AG09309 (cell line): ENCODE data around the gene XIRP2.

Experiments
- DNase-seq: peaks from one replicate; pipeline ENCODE4 v3.0.0-alpha.2; 2010; ENCODE audit warnings: low read depth
- H3K4me3 ChIP-seq: 2 replicates; pipeline ENCODE4 v1.5.1; 2011; ENCODE audit warnings: mild to moderate bottlenecking, low read depth, low read length, moderate library complexity; ENCODE audit not compliant: control insufficient read depth
- TF ChIP-seq, protein P1 (sequence below): IDR thresholded peaks from 2 replicates; pipeline ENCODE4 v1.5.1; 2011; ENCODE audit warnings: mild to moderate bottlenecking, low read depth, low read length, inconsistent platforms; ENCODE audit not compliant: insufficient read depth, control insufficient read depth; ENCODE audit errors: missing control alignments

XIRP2 gene

DNA sequence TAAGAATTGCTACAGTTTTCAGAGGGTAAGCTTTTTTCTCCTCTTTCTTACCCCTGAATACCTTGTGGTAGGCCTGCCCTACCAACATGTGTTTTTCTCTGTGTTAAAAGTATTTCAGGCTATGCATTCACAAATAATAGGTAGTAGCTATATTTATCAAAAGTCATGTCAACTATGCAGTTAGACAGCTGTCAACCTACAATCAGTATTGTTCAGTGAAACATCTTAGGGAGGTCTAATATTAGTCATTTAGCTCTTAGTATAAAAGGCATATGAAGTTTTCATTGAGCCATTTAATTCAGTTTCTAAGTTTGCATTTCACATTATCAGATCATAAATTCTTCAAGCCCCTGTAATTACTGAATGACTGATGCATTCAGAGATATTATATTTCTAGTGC, 36.7 kb downstream of the XIRP2 start:
- no peak for DNase-seq
- no peak overlapping the region for H3K4me3 ChIP-seq
- TF ChIP-seq, protein P1, sequence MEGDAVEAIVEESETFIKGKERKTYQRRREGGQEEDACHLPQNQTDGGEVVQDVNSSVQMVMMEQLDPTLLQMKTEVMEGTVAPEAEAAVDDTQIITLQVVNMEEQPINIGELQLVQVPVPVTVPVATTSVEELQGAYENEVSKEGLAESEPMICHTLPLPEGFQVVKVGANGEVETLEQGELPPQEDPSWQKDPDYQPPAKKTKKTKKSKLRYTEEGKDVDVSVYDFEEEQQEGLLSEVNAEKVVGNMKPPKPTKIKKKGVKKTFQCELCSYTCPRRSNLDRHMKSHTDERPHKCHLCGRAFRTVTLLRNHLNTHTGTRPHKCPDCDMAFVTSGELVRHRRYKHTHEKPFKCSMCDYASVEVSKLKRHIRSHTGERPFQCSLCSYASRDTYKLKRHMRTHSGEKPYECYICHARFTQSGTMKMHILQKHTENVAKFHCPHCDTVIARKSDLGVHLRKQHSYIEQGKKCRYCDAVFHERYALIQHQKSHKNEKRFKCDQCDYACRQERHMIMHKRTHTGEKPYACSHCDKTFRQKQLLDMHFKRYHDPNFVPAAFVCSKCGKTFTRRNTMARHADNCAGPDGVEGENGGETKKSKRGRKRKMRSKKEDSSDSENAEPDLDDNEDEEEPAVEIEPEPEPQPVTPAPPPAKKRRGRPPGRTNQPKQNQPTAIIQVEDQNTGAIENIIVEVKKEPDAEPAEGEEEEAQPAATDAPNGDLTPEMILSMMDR = no peak

GRCh38 chr2:166926657-166927056, 38.4 kb downstream of the XIRP2 start:
- TF ChIP-seq, protein P1 = no peak
- no peak overlapping the region for H3K4me3 ChIP-seq
- no peak for DNase-seq

DNA sequence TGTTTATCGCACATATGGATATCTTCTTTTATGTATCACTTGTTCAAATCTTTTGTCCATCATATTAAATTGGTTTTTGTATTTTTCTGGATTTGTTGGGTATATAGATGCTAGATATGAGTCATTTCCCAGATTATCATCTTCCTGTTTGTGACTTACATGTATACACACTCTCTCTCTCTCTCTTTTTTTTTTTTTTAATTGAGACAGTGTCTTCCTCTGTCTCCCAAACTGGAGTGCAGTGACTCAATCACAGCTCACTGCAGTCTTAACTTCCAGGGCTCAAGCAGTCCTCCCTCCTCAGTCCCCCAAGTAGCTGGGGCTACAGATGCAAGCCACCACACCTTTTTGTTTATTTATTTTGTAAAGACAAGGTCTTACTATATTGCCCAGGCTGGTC, 43.8 kb downstream of the XIRP2 start:
- H3K4me3 ChIP-seq = no peak overlapping the region
- TF ChIP-seq, protein P1 = no peak
- DNase-seq = no peak

DNA sequence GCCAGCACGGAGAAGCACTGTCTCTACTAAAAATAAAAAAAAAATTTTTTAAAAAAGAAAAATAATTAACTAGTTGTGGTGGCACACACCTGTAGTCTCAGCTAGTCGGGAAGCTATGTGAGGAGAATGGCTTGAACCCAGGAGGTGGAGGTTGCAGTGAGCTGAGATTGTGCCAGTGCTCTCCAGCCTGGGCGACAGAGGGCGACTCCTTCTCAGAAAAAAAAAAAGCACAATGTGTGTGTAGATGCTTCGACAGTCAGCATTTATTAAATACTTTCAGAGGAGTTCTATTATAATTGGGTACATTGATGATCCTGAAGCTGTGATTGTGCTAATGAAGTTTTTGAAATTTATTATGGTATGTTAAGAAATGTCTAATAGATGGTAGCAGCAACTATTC, 46.5 kb downstream of the XIRP2 start:
- DNase-seq = no peak
- H3K4me3 ChIP-seq = no peak overlapping the region
- TF ChIP-seq, protein P1 = no peak

- no peak for DNase-seq
- TF ChIP-seq, protein P1 = no peak
- no peak overlapping the region for H3K4me3 ChIP-seq
Measured at GRCh38 chr2:166942377-166942776, 54.1 kb downstream of the XIRP2 start.

- no peak for DNase-seq
- no peak overlapping the region for H3K4me3 ChIP-seq
- TF ChIP-seq, protein P1 = no peak
Measured at GRCh38 chr2:166944909-166945308, 56.6 kb downstream of the XIRP2 start.

DNA sequence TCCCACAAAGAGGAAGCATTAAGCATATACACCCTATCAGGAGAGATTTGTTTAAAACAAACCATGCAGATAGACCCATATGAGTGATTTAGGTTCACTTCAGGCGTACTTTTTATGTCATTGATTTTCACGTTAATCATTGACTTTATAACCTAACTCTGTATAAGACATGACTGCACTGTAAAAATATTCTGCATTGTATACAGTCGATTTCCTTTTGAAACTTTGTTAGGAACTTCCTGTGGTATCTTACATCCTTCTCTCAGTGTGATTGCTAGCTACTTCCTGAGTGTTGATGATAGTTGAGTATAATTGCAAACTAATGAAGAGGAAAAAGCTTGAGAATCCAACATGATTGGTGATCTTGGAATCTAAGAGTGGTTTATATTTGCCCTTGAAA, 69.4 kb downstream of the XIRP2 start:
- TF ChIP-seq, protein P1 = no peak
- no peak for DNase-seq
- H3K4me3 ChIP-seq = no peak overlapping the region
